Tibial nerve (tissue), 4 donors: ENCODE data around the gene METAP1D. TPM values are rescaled to one million over a fixed set of nuclear protein-coding genes. Genes with fewer than 3 reads are reported as not detected.

ENCODE experiments used
- DNase-seq, 2 donors: peaks; one replicate each; pipeline ENCODE4 v3.0.0-alpha.2; 2019; ENCODE audit warnings: low spot score in 2 of 2
- H3K27ac ChIP-seq, 4 donors: fragments of 200-600 bp; sonication (generic) in 3 of 4; one replicate each; pipeline ENCODE4 v1.5.1; 2017 to 2019; ENCODE audit warnings: mild to moderate bottlenecking in 1 of 4
- H3K27me3 ChIP-seq, 2 donors: fragments of 200-600 bp; sonication (generic) in 1 of 2; one replicate each; pipeline versions ENCODE4 v1.5.1 to v1.6.0; 2017 to 2019
- H3K36me3 ChIP-seq, 3 donors: fragments of 200-600 bp; sonication (generic); one replicate each; pipeline ENCODE4 v1.5.1; 2018 to 2019
- H3K4me1 ChIP-seq, 4 donors: fragments of 200-600 bp; sonication (generic) in 3 of 4; one replicate each; pipeline ENCODE4 v1.5.1; 2017 to 2019
- H3K4me3 ChIP-seq, 4 donors: fragments of 200-600 bp; sonication (generic) in 3 of 4; one replicate each; pipeline ENCODE4 v1.5.1; 2017 to 2019; ENCODE audit warnings: mild to moderate bottlenecking in 1 of 4, moderate library complexity in 1 of 4
- H3K9me3 ChIP-seq, 4 donors: fragments of 200-600 bp; sonication (generic) in 3 of 4; one replicate each; pipeline ENCODE4 v1.5.1; 2017 to 2019
- EP300 ChIP-seq, 2 donors: sonication (generic); formaldehyde crosslinking; IDR thresholded peaks; one replicate each; pipeline ENCODE4 v1.6.1; 2017; ENCODE audit warnings: antibody characterized with exemption in 2 of 2, mild to moderate bottlenecking in 1 of 2
- POLR2A ChIP-seq, 2 donors: fragments of 450-650 bp; IDR thresholded peaks; one replicate each; pipeline ENCODE4 v1.6.1; 2017; ENCODE audit warnings: antibody characterized with exemption in 2 of 2, mild to moderate bottlenecking in 2 of 2, moderate library complexity in 2 of 2
- WGBS, 2 donors: methylation state at CpG; one replicate each; pipeline ENCODE4 v1.1.5; 2018; 5-methylcytosine and 5-hydroxymethylcytosine counted together
- total RNA-seq, 4 donors: library from RNA; depleted of rRNA; stranded (reverse); fragments of >200 nt; gene quantifications; one replicate each; pipeline ENCODE4 v1.1.0, GENCODE V29; 2016
- TF ChIP-seq, protein P1 (sequence below), 5 experiments: fragments of 200-600 bp in 3 of 5; fragments of 450-650 bp in 2 of 5; sonication (generic) in 3 of 5; IDR thresholded peaks; one replicate each; pipeline ENCODE4 v1.5.1; 2016 to 2019; ENCODE audit warnings: antibody characterized with exemption in 5 of 5, mild to moderate bottlenecking in 3 of 5, moderate library complexity in 2 of 5

The METAP1D gene
- total RNA-seq, 4 donors from 2014 or later: 9.4 to 28.4 (median 14.7) TPM

DNA sequence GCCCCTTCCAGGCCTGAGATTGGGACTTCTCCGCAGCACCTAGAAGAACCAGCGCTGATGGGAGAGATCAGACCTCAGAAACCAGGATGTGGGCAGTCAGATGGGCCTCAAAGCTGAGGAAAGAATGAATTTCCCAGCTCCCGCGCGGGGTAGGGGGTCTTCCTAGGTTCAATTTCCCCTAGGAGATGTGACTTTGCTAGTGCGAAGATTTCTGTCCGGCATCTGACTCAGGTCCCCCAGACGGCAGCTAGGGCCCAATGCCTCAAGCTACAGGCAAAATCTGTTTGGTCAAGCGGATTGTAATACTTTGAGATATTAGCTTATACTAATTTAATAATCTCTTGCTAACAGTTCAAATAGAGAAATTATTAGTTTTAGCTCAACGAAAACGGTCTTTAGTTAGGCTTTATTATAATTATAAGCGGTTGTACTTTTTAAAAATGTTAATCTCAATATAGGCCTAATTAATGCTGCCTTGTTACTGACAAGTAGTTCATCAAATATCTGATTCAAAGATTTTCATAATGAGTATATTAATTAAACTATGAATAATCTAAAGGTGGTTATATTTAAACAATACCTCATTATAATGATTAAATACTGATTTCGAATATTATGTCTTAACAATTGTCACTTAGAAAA lies 91.4 kb downstream of the METAP1D start:
- Histone ChIP-seq H3K4me1 (peaks cover 0 to 55% (median 30%) of the 10 kb centered on the region in 4 donors), H3K27ac (no peak overlapping the region), H3K9me3 (no peaks in the 10 kb centered on the region), H3K27me3 (peaks cover 13 to 100% of the 10 kb centered on the region in 2 donors), H3K4me3 (no peak overlapping the region), H3K36me3 (no peaks in the 10 kb centered on the region)
- no peak for DNase-seq
- WGBS, 2 donors: 47 to 48% methylated on average over 13 of the region's 13 CpGs
- no peak for TF ChIP-seq POLR2A (IDR thresholded peaks at IDR 0.05)
- TF ChIP-seq EP300 (IDR thresholded peaks at IDR 0.05): no peak
- TF ChIP-seq, protein P1, sequence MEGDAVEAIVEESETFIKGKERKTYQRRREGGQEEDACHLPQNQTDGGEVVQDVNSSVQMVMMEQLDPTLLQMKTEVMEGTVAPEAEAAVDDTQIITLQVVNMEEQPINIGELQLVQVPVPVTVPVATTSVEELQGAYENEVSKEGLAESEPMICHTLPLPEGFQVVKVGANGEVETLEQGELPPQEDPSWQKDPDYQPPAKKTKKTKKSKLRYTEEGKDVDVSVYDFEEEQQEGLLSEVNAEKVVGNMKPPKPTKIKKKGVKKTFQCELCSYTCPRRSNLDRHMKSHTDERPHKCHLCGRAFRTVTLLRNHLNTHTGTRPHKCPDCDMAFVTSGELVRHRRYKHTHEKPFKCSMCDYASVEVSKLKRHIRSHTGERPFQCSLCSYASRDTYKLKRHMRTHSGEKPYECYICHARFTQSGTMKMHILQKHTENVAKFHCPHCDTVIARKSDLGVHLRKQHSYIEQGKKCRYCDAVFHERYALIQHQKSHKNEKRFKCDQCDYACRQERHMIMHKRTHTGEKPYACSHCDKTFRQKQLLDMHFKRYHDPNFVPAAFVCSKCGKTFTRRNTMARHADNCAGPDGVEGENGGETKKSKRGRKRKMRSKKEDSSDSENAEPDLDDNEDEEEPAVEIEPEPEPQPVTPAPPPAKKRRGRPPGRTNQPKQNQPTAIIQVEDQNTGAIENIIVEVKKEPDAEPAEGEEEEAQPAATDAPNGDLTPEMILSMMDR (IDR thresholded peaks at IDR 0.05): no peak

- TF ChIP-seq EP300 (IDR thresholded peaks at IDR 0.05) (no peak), POLR2A (IDR thresholded peaks at IDR 0.05) (no peak)
- TF ChIP-seq, protein P1 (IDR thresholded peaks at IDR 0.05): no peak
- 51 to 54% methylated on average over 11 of the region's 11 CpGs for WGBS, 2 donors
- no peak for DNase-seq
- Histone ChIP-seq H3K9me3 (no peaks in the 10 kb centered on the region), H3K4me3 (no peak overlapping the region), H3K36me3 (no peaks in the 10 kb centered on the region), H3K27me3 (peaks cover 10 to 100% of the 10 kb centered on the region in 2 donors), H3K4me1 (peaks cover 0 to 55% (median 30%) of the 10 kb centered on the region in 4 donors), H3K27ac (no peak overlapping the region)
These were observed 92.2 kb downstream of the METAP1D start for GRCh38 chr2:172091761-172092566.

- WGBS, 2 donors: 24 to 37% methylated on average over 19 of the region's 19 CpGs
- no peaks in the 10 kb centered on the region for H3K9me3 ChIP-seq
- peaks cover 0 to 56% (median 35%) of the 10 kb centered on the region in 4 donors for H3K4me1 ChIP-seq
- H3K36me3 ChIP-seq: no peaks in the 10 kb centered on the region
- peaks cover 7 to 100% of the 10 kb centered on the region in 2 donors for H3K27me3 ChIP-seq
- DNase-seq: no peak
- no peak overlapping the region for H3K27ac ChIP-seq
- H3K4me3 ChIP-seq: no peak overlapping the region
- TF ChIP-seq, protein P1 (IDR thresholded peaks at IDR 0.05): no peak
These were observed 93.1 kb downstream of the METAP1D start for GRCh38 chr2:172092716-172093415.

- Histone ChIP-seq H3K9me3 (no peaks in the 10 kb centered on the region), H3K4me3 (no peak overlapping the region), H3K27ac (no peak overlapping the region), H3K36me3 (no peaks in the 10 kb centered on the region), H3K27me3 (peaks cover 6 to 100% of the 10 kb centered on the region in 2 donors), H3K4me1 (peaks cover 0 to 56% (median 37%) of the 10 kb centered on the region in 4 donors)
- TF ChIP-seq EP300 (IDR thresholded peaks at IDR 0.05) (no peak), POLR2A (IDR thresholded peaks at IDR 0.05) (no peak)
- TF ChIP-seq, protein P1 (IDR thresholded peaks at IDR 0.05): no peak
- WGBS, 2 donors: 37 to 38% methylated on average over 18 of the region's 18 CpGs
- DNase-seq: no peak
These were observed 93.9 kb downstream of the METAP1D start for GRCh38 chr2:172093416-172094293.
